ENCODE measurements around the gene RNU11.
A peak's percentile ranks its signal among the peaks of the same experiment; 100 is the strongest.
"Not testable (repeated sequence)": the region's sequence is repeated elsewhere in the genome, so short reads cannot be mapped to it uniquely, and the experiment has no call there.

RNU11 gene

GRCh38 chr1:28666806-28667205 lies 18.4 kb downstream of the RNU11 start:
- DNase-seq = no peak

DNA sequence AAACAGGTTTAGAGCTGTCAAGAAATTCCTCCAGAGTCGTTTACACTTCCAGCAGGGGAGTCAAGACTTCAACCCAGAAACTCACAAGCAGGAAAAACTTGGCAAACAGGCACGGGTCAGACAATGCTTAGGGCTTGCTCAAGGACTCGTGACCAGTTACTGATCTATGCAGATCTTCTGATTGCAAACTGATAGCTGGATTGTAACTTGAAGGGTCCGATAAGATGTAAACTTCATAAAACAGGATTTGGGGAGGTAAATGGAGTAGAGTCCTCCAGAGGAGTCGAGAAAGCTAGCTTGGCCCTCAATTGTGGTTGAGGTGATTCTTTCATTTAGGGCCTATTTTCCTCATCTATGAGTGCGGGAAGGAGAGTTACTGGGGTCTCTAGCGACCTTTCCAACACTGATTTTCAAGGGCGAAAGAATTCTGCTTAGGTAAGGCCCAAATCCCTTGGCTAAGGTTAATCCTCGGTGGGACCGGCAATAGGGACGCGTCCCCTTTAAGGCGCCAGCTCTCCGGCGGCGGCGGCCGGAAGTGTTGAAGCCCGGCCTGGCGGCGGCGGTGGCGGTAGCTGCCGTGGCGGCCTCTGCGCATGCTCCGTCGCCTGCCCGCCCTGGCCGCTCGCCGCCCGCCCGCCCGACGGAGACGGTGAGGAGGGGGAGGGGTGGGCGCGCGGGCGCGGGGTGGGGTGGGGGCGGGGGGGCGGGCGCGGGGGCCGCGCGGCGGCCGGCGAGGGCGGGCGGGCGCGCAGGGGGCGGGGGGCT lies 20.0 kb downstream of the RNU11 start, which contains the start of gene GMEB1:
GMEB1 (plus strand) TSS at position 594 of the 765 bp plus-strand sequence. CDS start 14,829 bp downstream, outside the sequence.
- peak; percentile 91 for DNase-seq

GRCh38 chr1:28668956-28669723 lies 20.7 kb downstream of the RNU11 start:
- DNase-seq = peak; percentile 76

- DNase-seq = no peak
These were observed 22.9 kb downstream of the RNU11 start for GRCh38 chr1:28671254-28671780.

GRCh38 chr1:28672971-28673370 lies 24.6 kb downstream of the RNU11 start:
- not testable (repeated sequence) for DNase-seq

- no peak for DNase-seq
These were observed 27.5 kb downstream of the RNU11 start for GRCh38 chr1:28675924-28676257.

DNA sequence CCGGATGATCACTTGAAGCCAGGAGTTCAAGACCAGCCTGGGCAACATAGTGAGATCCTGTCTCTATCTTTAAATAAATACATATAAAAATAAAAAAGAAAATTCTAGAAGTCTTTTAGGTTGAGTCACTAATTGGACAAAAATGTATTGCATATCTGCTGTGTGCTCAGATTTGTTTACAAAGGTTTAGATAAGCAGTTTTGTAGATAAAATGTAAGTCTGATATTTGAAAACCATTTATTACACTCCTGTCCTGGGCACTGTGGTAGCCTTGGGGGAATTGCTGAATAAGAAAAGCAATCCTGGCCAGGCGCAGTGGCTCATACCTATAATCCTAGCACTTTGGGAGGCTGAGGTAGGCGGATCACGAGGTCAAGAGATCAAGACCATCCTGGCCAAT lies 31.8 kb downstream of the RNU11 start:
- DNase-seq = no peak

DNA sequence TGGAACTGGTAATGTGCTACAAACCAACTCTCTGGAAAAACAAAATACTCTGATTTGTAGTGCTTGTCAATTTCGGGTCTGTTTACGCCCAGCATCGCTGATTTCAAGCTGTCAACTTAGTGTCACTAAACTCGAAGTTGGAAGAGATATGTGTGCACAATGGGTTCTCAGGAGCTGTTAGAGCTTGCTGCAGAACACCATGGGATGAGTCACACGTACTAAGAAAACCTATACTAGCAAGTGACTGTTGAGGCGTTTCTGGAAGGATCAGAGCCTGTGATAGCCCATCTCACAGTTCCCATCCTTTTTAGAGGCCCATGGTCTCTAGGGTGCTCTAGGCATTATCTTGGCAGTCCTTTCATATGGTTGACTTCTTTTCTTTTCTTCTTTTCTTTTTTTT lies 34.4 kb downstream of the RNU11 start:
- DNase-seq = no peak

DNA sequence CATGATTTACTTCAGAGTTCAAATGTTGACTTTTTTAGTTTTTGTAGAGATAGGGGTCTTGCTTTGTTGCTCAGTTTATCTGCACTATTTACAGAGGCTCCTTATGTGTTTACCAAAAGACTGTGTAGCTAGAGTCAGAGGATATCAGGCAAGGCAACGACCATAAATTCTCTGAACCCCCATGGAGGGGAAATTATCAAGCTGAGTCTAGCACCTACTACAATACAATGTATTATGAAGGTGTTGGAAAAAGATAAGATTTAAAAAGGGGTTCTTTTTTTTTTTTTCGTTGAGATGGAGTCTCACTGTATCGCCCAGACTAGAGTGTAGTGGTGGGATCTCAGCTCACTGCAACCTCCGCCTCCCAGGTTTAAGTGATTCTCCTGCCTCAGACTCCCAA lies 36.5 kb downstream of the RNU11 start:
- DNase-seq = no peak

- DNase-seq = not testable (repeated sequence)
These were observed 43.2 kb downstream of the RNU11 start for GRCh38 chr1:28691627-28692026.

Data from NCI-H1092 (cell line).